ENCODE measurements around the gene CLMP.

DNA sequence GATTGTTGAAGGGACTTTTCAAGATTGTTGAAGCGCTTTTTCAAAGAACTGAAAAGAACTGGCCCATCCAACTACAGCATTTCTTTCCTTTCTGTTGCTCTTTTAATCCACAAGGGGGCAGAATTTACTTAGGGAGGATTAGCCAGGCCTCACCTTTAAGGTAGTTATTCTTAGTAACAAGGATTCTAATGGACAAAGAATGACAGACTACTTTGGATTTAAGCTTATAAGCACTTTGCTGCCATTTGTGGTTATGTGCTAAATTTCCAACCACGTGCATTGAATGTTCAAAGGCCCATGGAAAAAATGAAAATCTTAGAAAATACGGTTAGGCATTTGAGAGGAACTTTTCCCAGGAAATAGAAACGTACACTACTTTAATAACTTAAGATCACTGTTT, 83.6 kb downstream of the CLMP start:
- no peak for TF ChIP-seq POLR2A (IDR thresholded peaks at IDR 0.05; ENCODE audit: low read length)
- no peak for TF ChIP-seq GATA1 (IDR thresholded peaks at IDR 0.05; ENCODE audit: low read depth, low read length)
